Measurements from ENCODE around the gene SORCS1. TPM values are rescaled to one million over a fixed set of nuclear protein-coding genes. Genes with fewer than 3 reads are reported as not detected.
A peak's percentile ranks its signal among the peaks of the same experiment; 100 is the strongest.

SORCS1 gene
- total and polyA plus RNA-seq, 12 donors, result 0.30 to 5.5 (median 1.3) TPM

DNA sequence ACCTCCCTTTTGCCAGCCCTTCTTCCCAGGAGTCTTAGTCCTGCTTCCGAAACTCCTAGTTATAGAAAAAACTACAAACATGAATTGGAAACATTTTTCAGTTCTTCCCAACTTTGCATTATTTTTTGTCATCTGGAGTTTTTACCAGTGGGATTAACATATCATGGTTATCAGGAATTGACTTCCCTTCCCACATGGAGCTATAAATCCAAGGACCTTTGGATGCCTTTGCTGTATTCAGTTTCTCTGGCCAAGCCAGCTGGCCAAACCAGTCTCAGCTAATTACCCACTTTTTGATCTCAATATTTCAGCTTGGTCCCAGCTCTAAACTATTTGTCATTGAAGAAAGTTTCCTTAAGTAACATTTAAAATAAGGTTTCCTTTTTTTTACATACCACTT, 570.6 kb downstream of the SORCS1 start:
- Histone ChIP-seq H3K4me3 (no peak overlapping the region), H3K27ac (no peak overlapping the region), H3K9me3 (no peaks in the 10 kb centered on the region), H3K36me3 (no peaks in the 10 kb centered on the region), H3K27me3 (no peaks in the 10 kb centered on the region), H3K4me1 (no peaks in the 10 kb centered on the region)
- DNase-seq, result no peak
- ATAC-seq, result no peak
- TF ChIP-seq CTCF (IDR thresholded peaks at IDR 0.05), result no peak
- intact Hi-C loops (cut with DNase I), result no loop called here
- WGBS, 2 donors, result 72 to 91% methylated on average over 1 of the region's 1 CpG

GRCh38 chr10:106592396-106592795, 572.1 kb downstream of the SORCS1 start:
- peak in 1 of 8 donors; percentile 14 for ATAC-seq
- H3K27ac ChIP-seq, result no peak overlapping the region
- no peaks in the 10 kb centered on the region for H3K27me3 ChIP-seq
- H3K4me1 ChIP-seq, result no peaks in the 10 kb centered on the region
- H3K9me3 ChIP-seq, result no peaks in the 10 kb centered on the region
- intact Hi-C loops (cut with DNase I), result no loop called here
- no peak overlapping the region for H3K4me3 ChIP-seq
- no peak for DNase-seq
- no peaks in the 10 kb centered on the region for H3K36me3 ChIP-seq
- TF ChIP-seq CTCF (IDR thresholded peaks at IDR 0.05), result no peak

DNA sequence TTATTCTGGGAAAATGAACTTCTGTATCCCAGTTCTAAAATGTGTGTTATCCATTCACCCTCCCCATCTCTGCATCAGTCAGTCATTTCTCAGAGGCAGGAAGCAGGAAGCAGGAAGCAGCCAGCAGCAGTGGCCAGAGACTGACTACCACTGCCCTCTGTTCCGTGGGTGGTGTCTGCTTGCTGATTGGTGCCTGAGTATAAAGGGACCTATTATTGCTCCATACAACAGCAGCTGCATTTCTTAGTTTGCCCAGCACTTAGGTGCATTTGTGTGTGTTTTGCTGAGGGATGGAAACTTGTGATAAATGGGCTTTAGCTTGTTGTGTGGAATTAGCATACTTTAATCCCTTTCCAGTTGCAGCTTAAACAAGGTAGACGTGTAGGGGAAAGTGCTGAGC, 582.2 kb downstream of the SORCS1 start:
- Histone ChIP-seq H3K27ac (no peak overlapping the region), H3K4me3 (no peak overlapping the region), H3K36me3 (no peaks in the 10 kb centered on the region), H3K9me3 (peaks cover 0 to 6% (median 0%) of the 10 kb centered on the region in 11 donors), H3K27me3 (no peaks in the 10 kb centered on the region), H3K4me1 (no peaks in the 10 kb centered on the region)
- ATAC-seq, result no peak
- DNase-seq, result no peak
- intact Hi-C loops (cut with DNase I), result no loop called here
- no peak for TF ChIP-seq CTCF (IDR thresholded peaks at IDR 0.05)
- WGBS, 2 donors, result 43 to 52% methylated on average over 2 of the region's 2 CpGs

- Histone ChIP-seq H3K4me3 (no peak overlapping the region), H3K4me1 (no peaks in the 10 kb centered on the region), H3K27ac (no peak overlapping the region), H3K36me3 (no peaks in the 10 kb centered on the region), H3K27me3 (no peaks in the 10 kb centered on the region), H3K9me3 (no peaks in the 10 kb centered on the region)
- intact Hi-C loops (cut with DNase I), result loop anchor here in 1 of 10 donors (10.0 kb wide), 1 partner anchor 623 kb away; no protein-coding TSS in a partner anchor
- DNase-seq, result no peak
- WGBS, 2 donors, result 58 to 62% methylated on average over 2 of the region's 2 CpGs
- ATAC-seq, result no peak
- no peak for TF ChIP-seq CTCF (IDR thresholded peaks at IDR 0.05)
These were observed 586.8 kb downstream of the SORCS1 start for GRCh38 chr10:106577756-106578155.
